GM21526 (cell line): ENCODE data around the gene CD68.

Source experiments
- ATAC-seq: cut with Tn5 transposase; IDR thresholded peaks from one replicate; pipeline ENCODE4 v1.9.1; 2021; ENCODE audit warnings: moderate library complexity; ENCODE audit not compliant: unreplicated experiment, low FRiP score

The CD68 gene

GRCh38 chr17:7559320-7560171 lies 19.9 kb upstream of the CD68 start:
- ATAC-seq = no peak

DNA sequence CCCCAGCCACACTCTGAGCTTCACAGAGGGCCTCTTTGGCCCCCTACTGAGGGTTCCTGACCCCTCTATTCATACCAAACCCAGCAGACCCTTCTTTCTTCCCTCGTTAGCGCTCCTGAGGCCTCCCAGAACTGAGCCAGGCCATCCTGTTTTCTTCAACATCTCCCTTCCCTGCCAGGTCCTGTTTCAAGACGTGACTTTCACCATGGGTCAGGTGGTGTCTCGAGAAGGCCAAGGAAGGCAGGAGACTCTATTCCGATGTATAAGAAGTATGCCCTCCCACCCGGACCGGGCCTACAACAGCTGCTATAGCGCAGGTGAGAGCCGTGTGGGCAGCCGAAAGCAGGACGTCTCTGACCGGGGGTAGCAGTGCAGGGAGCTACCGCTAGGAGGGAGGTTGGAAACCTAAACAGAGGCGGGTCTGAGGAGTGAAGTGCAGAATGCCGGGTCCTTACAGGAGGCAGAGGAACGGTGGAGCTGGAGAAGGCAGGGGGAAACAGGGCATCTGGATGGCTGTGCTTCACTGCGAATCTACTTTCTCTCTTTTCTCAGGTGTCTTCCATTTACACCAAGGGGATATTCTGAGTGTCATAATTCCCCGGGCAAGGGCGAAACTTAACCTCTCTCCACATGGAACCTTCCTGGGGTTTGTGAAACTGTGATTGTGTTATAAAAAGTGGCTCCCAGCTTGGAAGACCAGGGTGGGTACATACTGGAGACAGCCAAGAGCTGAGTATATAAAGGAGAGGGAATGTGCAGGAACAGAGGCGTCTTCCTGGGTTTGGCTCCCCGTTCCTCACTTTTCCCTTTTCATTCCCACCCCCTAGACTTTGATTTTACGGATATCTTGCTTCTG lies 19.0 kb upstream of the CD68 start:
- no peak for ATAC-seq

GRCh38 chr17:7561028-7561575 lies 18.3 kb upstream of the CD68 start:
- ATAC-seq = peak; percentile 50

DNA sequence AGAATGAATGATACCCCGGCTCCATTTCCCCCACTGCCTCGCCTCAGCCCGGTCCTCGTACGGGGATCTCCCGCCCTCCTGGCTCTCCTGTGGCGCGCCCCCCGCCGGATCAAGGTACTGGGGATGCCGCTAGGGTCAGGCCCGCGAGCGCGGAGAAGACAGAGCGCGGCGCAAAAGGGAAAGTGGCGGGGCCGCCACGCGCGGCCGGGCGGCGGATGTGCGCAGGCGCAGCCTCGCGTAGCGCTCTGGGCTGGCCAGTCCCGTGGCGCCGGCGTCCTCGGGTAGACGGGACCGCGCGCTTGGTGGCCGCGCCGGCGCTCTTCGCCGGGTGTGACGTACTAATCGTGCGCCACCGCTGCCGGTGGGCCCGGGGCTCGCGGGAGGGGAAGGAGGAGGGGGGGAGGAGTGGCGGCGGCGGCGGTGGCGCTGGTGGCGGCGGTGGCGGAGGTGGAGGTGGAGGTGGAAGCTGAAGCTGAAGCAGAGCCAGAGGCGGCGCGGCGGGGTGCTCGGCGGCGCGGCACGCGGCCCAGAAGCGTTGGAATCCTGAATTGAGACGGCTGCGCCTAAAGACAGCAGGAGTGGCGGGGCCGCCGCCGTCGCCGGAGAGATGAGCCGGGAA lies 17.7 kb upstream of the CD68 start, which contains the start of gene SENP3:
TSS of gene SENP3 (plus strand) at position 331 of the 619 bp plus-strand sequence. CDS start 1,158 bp downstream, outside the sequence.
- peak; percentile 45 for ATAC-seq

DNA sequence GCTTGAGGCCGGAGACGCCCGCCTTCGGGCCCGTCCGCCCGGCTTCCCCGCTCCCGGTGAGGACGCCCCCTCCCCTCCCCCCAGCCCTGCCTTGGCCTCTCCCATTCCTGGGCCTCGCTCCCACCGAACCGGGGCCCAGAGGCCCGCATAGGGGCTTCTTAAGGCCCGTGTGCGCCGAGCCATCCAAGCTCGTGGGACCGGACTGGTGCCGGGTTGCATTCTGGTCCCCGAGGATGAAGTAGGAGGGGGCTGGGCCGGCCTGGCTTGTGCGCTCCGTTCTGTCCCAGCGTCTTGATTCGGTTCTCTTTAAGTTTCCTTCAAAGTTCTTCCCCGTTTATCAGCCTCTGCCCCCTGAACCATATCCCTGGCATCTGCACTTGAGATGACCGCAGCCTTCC lies 17.2 kb upstream of the CD68 start:
- ATAC-seq = peak; percentile 1

- ATAC-seq = no peak
Observed at GRCh38 chr17:7563115-7563869, 16.1 kb upstream of the CD68 start.

- ATAC-seq = no peak
Observed at GRCh38 chr17:7569571-7569970, 9.9 kb upstream of the CD68 start.

GRCh38 chr17:7570351-7570750 lies 9.1 kb upstream of the CD68 start:
- no peak for ATAC-seq

DNA sequence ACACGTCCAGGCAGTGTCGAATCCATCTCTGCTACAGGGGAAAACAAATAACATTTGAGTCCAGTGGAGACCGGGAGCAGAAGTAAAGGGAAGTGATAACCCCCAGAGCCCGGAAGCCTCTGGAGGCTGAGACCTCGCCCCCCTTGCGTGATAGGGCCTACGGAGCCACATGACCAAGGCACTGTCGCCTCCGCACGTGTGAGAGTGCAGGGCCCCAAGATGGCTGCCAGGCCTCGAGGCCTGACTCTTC lies 7.2 kb upstream of the CD68 start:
- ATAC-seq = no peak

- ATAC-seq = peak; percentile 77
Observed at GRCh38 chr17:7572588-7573323, 6.7 kb upstream of the CD68 start.

DNA sequence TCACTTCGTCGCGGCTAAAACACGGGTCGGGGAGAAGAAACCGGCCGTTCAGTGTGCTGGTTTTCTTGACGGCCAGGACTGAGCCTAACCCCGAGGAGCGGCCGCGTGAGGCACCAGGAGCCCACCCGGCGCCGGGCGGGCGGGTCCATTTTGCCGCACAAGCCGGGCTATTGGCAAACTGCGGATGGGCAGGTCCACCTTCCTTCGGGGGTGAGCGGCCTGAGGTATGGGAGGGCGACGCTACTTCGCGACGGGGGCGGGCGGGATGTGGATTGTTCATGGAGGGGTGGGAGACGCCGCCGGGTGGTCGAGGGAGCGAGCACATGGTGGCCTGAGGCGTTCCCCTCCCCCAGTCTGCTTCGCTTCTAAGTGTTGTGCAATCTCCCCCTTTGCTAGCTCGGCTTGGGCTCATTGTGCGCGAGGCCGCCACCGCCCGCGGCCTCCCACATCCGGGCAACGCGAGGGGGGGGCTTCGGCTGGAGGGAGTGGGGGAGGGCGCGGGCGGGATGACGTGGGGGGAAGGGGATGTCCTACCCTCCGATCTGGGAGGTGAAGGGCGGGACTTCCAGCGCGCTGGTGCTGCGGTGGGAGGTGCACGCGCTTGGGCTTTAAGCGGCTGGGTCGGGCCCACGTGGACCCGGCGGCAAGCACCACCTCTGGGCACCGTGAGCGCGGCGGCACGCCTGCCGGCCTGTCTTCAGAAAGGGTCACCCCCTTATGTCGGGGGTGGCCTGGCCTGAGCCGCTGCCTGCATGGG lies 5.9 kb upstream of the CD68 start:
- ATAC-seq = no peak

DNA sequence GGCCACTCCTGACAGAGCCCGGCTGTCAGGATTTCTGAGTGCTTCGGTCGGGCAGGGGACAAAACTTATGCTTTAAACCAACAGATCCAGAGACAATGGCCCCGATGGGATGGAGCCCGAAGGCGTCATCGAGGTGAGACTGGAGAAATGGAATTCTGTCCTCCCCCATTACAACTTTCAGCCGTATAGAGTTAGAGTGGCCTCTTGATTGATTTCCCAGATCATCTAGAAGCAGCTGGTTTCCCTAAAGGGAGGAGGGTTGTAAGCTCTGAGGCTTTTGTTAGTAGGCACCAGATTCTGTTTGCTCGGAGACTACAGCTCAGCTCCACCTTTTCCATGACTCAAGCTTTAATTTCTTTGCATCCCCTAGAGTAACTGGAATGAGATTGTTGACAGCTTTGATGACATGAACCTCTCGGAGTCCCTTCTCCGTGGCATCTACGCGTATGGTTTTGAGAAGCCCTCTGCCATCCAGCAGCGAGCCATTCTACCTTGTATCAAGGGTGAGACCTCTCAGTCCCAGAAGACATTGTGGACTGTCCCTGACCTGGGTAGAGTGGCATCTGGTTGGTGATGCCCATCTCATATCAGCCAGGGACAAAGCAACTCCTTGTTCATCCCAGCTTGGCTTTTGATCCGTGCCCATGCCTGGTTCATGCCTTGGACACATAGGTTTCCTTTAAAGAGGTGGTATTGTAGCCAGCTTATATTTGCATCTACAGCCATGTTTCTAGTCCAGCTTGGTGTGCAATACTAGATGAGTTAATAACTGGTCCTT lies 5.1 kb upstream of the CD68 start:
- ATAC-seq = no peak

- no peak for ATAC-seq
Observed at GRCh38 chr17:7575481-7575883, 4.0 kb upstream of the CD68 start.

DNA sequence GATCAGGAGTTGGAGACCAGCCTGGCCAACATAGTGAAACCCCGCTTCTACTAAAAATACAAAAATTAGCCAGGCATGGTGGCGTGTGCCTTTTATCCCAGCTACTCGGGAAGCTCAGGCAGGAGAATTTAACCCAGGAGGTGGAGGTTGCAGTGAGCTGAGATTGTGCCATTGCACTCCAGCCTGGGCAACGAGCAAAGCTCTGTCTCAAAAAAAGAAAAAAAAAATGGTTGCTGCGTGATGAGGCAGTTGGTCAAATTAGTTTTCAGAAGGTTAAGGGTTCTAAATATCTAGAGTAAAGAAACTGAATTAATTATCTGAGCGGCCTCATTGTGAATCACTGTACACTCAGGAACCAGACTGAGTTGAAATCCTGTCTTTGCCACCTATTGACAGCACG lies 3.5 kb upstream of the CD68 start:
- ATAC-seq = no peak

DNA sequence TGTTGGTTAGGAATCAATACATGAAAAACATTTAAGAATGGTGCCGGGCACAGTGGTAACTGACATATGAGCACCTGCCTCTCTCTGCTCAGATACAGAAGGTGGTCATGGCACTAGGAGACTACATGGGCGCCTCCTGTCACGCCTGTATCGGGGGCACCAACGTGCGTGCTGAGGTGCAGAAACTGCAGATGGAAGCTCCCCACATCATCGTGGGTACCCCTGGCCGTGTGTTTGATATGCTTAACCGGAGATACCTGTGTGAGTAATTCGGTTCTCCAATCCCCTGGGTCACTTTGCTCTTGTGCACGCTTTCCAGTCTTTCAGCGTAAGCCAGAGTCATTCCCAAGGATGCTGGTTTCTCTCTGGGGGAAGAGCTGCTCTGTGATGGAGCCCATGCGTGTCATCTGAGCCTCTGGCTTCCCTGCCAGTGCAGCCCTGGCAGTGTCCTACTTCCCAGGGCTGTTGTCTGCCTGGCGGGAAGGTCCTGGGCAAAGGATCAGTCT lies 3.0 kb upstream of the CD68 start:
- ATAC-seq = no peak

DNA sequence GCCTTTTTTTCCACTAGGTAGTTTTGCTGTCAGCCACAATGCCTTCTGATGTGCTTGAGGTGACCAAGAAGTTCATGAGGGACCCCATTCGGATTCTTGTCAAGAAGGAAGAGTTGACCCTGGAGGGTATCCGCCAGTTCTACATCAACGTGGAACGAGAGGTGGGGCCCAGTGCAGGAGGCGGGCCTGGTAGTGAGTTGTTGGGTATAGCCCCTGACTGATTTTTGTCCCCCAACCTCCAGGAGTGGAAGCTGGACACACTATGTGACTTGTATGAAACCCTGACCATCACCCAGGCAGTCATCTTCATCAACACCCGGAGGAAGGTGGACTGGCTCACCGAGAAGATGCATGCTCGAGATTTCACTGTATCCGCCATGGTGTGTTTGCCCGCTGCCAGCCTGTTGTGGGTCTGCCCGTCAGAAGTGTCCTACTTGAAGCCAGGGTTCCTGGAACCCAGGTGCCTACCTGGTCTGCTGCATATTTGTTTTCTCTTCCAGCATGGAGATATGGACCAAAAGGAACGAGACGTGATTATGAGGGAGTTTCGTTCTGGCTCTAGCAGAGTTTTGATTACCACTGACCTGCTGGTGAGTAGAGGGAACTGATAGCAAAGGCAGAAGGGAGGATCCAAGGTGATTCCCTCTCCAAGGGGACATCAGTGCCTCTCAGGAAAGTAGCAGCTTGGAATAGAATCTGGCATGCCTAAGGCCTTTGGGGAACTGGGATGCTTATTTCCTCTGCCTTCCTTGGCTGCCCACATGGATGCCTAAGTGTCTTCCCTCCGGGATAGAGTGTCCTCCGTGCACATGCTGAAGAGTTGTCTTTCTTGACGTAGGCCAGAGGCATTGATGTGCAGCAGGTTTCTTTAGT lies 1.9 kb upstream of the CD68 start:
- ATAC-seq = no peak
